ENCODE data around the gene CLEC2B. TPM values are rescaled to one million over a fixed set of nuclear protein-coding genes. Genes with fewer than 3 reads are reported as not detected.

The CLEC2B gene
- polyA plus RNA-seq, 1 of the 3 experiments (the other 2 are of a cell fraction): not detected

DNA sequence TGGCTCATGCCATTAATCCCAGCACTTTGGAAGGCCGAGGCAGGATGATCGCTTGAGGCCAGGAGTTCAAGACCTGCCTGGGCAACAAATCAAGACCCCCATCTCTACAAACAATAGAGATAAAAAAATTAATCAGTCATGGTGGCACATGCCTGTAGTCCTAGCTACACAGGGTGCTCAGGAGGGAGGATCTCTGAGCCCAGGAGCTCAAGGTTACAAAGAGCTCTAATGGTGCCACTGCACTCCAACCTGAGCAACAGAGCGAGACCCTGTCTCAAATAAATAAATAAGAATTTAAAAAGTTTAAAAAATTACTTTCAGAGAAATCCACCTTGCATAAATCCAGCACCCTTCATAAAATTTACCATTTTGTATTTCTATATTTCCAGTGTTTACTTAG, 39.7 kb downstream of the CLEC2B start:
- no peaks in the 10 kb centered on the region for H3K36me3 ChIP-seq (replicated peaks in 1 of 2; ENCODE audit: control insufficient read depth in 1 of 2, insufficient read depth in 2 of 2, low read length in 1 of 2)
- H3K4me3 ChIP-seq (ENCODE audit: low read depth in 2 of 2, low read length in 1 of 2): no peak overlapping the region
- ChIA-PET CTCF (interaction anchor here (1.2 kb wide), 1 partner anchor 81 kb away, joined by 3 read pairs; no protein-coding TSS in a partner anchor), POLR2A (no interaction called here)
- no peak for TF ChIP-seq REST (IDR thresholded peaks at IDR 0.05; ENCODE audit: low read depth, low read length)
- TF ChIP-seq IRF3 (IDR thresholded peaks at IDR 0.05; ENCODE audit: low read depth, low read length): no peak
- no peak for TF ChIP-seq FOSL2 (IDR thresholded peaks at IDR 0.05; ENCODE audit: borderline replicate concordance, low read depth)
- TF ChIP-seq, protein P1, sequence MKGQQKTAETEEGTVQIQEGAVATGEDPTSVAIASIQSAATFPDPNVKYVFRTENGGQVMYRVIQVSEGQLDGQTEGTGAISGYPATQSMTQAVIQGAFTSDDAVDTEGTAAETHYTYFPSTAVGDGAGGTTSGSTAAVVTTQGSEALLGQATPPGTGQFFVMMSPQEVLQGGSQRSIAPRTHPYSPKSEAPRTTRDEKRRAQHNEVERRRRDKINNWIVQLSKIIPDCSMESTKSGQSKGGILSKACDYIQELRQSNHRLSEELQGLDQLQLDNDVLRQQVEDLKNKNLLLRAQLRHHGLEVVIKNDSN (IDR thresholded peaks at IDR 0.05; ENCODE audit: borderline replicate concordance, low read depth): no peak
- TF ChIP-seq CHD2 (IDR thresholded peaks at IDR 0.05; ENCODE audit: low read length, partially characterized antibody): no peak
- TF ChIP-seq RCOR1 (IDR thresholded peaks at IDR 0.05; ENCODE audit: low read length): no peak
- TF ChIP-seq, protein P2, sequence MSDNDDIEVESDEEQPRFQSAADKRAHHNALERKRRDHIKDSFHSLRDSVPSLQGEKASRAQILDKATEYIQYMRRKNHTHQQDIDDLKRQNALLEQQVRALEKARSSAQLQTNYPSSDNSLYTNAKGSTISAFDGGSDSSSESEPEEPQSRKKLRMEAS (IDR thresholded peaks at IDR 0.05; ENCODE audit: low read depth): no peak
- no peak for TF ChIP-seq USF2 (IDR thresholded peaks at IDR 0.05; ENCODE audit: borderline replicate concordance, low read depth, low read length)
- H4K20me1 ChIP-seq (ENCODE audit: insufficient read depth): no peaks in the 10 kb centered on the region
- H3K9ac ChIP-seq: no peak overlapping the region
- DNase-seq: no peak
- H2AFZ ChIP-seq (ENCODE audit: low read depth): no peak overlapping the region
- H3K27ac ChIP-seq (ENCODE audit: low read depth in 2 of 2, low read length in 1 of 2): no peak overlapping the region
- WGBS (ENCODE audit: low lambda C conversion rate): 15% methylated on average over 3 of the region's 3 CpGs
- no peak overlapping the region for H3K4me2 ChIP-seq
- no peaks in the 10 kb centered on the region; the same call in 1 of the 2 replicates for H3K27me3 ChIP-seq (ENCODE audit: insufficient read depth)
- H3F3A ChIP-seq (replicated peaks; ENCODE audit: insufficient read depth): no peaks in the 10 kb centered on the region
- H3K9me3 ChIP-seq: no peaks in the 10 kb centered on the region
- H3K4me1 ChIP-seq (ENCODE audit: control insufficient read depth in 1 of 2, insufficient read depth in 2 of 2, low read depth in 1 of 2, low read length in 1 of 2): no peaks in the 10 kb centered on the region
- no peaks in the 10 kb centered on the region for H3K9me2 ChIP-seq
- no peaks in the 10 kb centered on the region for H3K79me2 ChIP-seq (ENCODE audit: insufficient read depth)

Data from SK-N-SH (cell line).